ENCODE results near the gene BRINP3. TPM values are rescaled to one million over a fixed set of nuclear protein-coding genes. Genes with fewer than 3 reads are reported as not detected.
"Not testable (repeated sequence)": the region's sequence is repeated elsewhere in the genome, so short reads cannot be mapped to it uniquely, and the experiment has no call there.

The BRINP3 gene
- 1 to 10 TPM; 4.1 to 7.9 (median 5.3) TPM for polyA plus RNA-seq (ENCODE audit: insufficient read length in 3 of 3)

- no peak for DNase-seq (ENCODE audit: low read depth in 3 of 3, low spot score in 2 of 3)
Measured at GRCh38 chr1:190477762-190478148, at the start of gene BRINP3. TSS of gene BRINP3 (minus strand) at chr1:190477864.

- DNase-seq (ENCODE audit: low read depth in 3 of 3, low spot score in 2 of 3), result no peak
Measured at GRCh38 chr1:190511554-190511953, 33.9 kb upstream of the BRINP3 start.

GRCh38 chr1:190507357-190507756, 29.7 kb upstream of the BRINP3 start:
- DNase-seq (ENCODE audit: low read depth in 3 of 3, low spot score in 2 of 3), result no peak

GRCh38 chr1:190504539-190504938, 26.9 kb upstream of the BRINP3 start:
- DNase-seq (ENCODE audit: low read depth in 3 of 3, low spot score in 2 of 3), result not testable (repeated sequence)

GRCh38 chr1:190497565-190497964, 19.9 kb upstream of the BRINP3 start:
- DNase-seq (ENCODE audit: low read depth in 3 of 3, low spot score in 2 of 3), result no peak

- no peak for DNase-seq (ENCODE audit: low read depth in 3 of 3, low spot score in 2 of 3)
Measured at GRCh38 chr1:190494451-190494850, 16.8 kb upstream of the BRINP3 start.

GRCh38 chr1:190491404-190491803, 13.7 kb upstream of the BRINP3 start:
- no peak for DNase-seq (ENCODE audit: low read depth in 3 of 3, low spot score in 2 of 3)

GRCh38 chr1:190484045-190484444, 6.4 kb upstream of the BRINP3 start:
- DNase-seq (ENCODE audit: low read depth in 3 of 3, low spot score in 2 of 3), result no peak

- no peak for DNase-seq (ENCODE audit: low read depth in 3 of 3, low spot score in 2 of 3)
Measured at GRCh38 chr1:190480231-190480630, 2.6 kb upstream of the BRINP3 start.

- DNase-seq (ENCODE audit: low read depth in 3 of 3, low spot score in 2 of 3), result no peak
Measured at GRCh38 chr1:190479516-190479915, 1.9 kb upstream of the BRINP3 start.

- no peak for DNase-seq (ENCODE audit: low read depth in 3 of 3, low spot score in 2 of 3)
Measured at GRCh38 chr1:190479050-190479397, 1.4 kb upstream of the BRINP3 start.

- no peak for DNase-seq (ENCODE audit: low read depth in 3 of 3, low spot score in 2 of 3)
Measured at GRCh38 chr1:190478149-190479049, 735 bp upstream of the BRINP3 start.

GRCh38 chr1:190476806-190477205, 858 bp downstream of the BRINP3 start:
- no peak for DNase-seq (ENCODE audit: low read depth in 3 of 3, low spot score in 2 of 3)

GRCh38 chr1:190476321-190476720, 1.3 kb downstream of the BRINP3 start:
- no peak for DNase-seq (ENCODE audit: low read depth in 3 of 3, low spot score in 2 of 3)

- DNase-seq (ENCODE audit: low read depth in 3 of 3, low spot score in 2 of 3), result no peak
Measured at GRCh38 chr1:190475421-190476141, 2.1 kb downstream of the BRINP3 start.

- no peak for DNase-seq (ENCODE audit: low read depth in 3 of 3, low spot score in 2 of 3)
Measured at GRCh38 chr1:190474650-190475211, 2.9 kb downstream of the BRINP3 start.

- DNase-seq (ENCODE audit: low read depth in 3 of 3, low spot score in 2 of 3), result no peak
Measured at GRCh38 chr1:190474010-190474409, 3.7 kb downstream of the BRINP3 start.

- no peak for DNase-seq (ENCODE audit: low read depth in 3 of 3, low spot score in 2 of 3)
Measured at GRCh38 chr1:190472494-190472893, 5.2 kb downstream of the BRINP3 start.

- no peak for DNase-seq (ENCODE audit: low read depth in 3 of 3, low spot score in 2 of 3)
Measured at GRCh38 chr1:190472042-190472441, 5.6 kb downstream of the BRINP3 start.

GRCh38 chr1:190464690-190465089, 13.0 kb downstream of the BRINP3 start:
- no peak for DNase-seq (ENCODE audit: low read depth in 3 of 3, low spot score in 2 of 3)

- DNase-seq (ENCODE audit: low read depth in 3 of 3, low spot score in 2 of 3), result no peak
Measured at GRCh38 chr1:190456129-190456528, 21.5 kb downstream of the BRINP3 start.

GRCh38 chr1:190455631-190456030, 22.0 kb downstream of the BRINP3 start:
- no peak for DNase-seq (ENCODE audit: low read depth in 3 of 3, low spot score in 2 of 3)

Data from right renal cortex interstitium (tissue), 3 donors.